DOHH2 (cell line): ENCODE measurements around the gene ADRA2B.

Experiments
- EZH2phosphoT487 ChIP-seq: fragments of 200-600 bp; sonication (generic); IDR thresholded peaks from 2 replicates; pipeline ENCODE4 v1.6.1; 2017; ENCODE audit warnings: borderline replicate concordance, mild to moderate bottlenecking, antibody characterized with exemption, low read length, moderate library complexity, mixed read lengths
- TF ChIP-seq, protein P1 (sequence below): fragments of 200-600 bp; sonication (generic); IDR thresholded peaks from one replicate; pipeline ENCODE4 v1.5.1; 2014; ENCODE audit warnings: antibody characterized with exemption, mild to moderate bottlenecking, low read depth, low read length; ENCODE audit not compliant: poor library complexity, severe bottlenecking

GRCh38 chr2:96153291-96153713, 36.9 kb upstream of the ADRA2B start:
- TF ChIP-seq, protein P1, sequence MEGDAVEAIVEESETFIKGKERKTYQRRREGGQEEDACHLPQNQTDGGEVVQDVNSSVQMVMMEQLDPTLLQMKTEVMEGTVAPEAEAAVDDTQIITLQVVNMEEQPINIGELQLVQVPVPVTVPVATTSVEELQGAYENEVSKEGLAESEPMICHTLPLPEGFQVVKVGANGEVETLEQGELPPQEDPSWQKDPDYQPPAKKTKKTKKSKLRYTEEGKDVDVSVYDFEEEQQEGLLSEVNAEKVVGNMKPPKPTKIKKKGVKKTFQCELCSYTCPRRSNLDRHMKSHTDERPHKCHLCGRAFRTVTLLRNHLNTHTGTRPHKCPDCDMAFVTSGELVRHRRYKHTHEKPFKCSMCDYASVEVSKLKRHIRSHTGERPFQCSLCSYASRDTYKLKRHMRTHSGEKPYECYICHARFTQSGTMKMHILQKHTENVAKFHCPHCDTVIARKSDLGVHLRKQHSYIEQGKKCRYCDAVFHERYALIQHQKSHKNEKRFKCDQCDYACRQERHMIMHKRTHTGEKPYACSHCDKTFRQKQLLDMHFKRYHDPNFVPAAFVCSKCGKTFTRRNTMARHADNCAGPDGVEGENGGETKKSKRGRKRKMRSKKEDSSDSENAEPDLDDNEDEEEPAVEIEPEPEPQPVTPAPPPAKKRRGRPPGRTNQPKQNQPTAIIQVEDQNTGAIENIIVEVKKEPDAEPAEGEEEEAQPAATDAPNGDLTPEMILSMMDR, result no peak
- TF ChIP-seq EZH2phosphoT487, result no peak
